ES-I3 (cell line): Measurements from ENCODE around the gene KLHDC4.
"Not testable (repeated sequence)": the region's sequence is repeated elsewhere in the genome, so short reads cannot be mapped to it uniquely, and the experiment has no call there.

Source experiments
- H3K36me3 ChIP-seq: 2 replicates; pipeline ENCODE4 v1.6.1; 2013; ENCODE audit warnings: mild to moderate bottlenecking, low read length, control low read depth, moderate library complexity; ENCODE audit not compliant: insufficient read depth
- H3K4me1 ChIP-seq: 2 replicates; pipeline ENCODE4 v1.6.1; 2013; ENCODE audit warnings: mild to moderate bottlenecking, control low read depth, low read length; ENCODE audit not compliant: insufficient read depth
- H3K9ac ChIP-seq: 2 replicates; pipeline ENCODE4 v1.6.1; 2013; ENCODE audit warnings: low read depth, mild to moderate bottlenecking, low read length, moderate library complexity
- H3K9me3 ChIP-seq: 2 replicates; pipeline ENCODE4 v1.6.1; 2013; ENCODE audit warnings: mild to moderate bottlenecking, low read length, moderate library complexity; ENCODE audit not compliant: control insufficient read depth, insufficient read depth

Gene KLHDC4

DNA sequence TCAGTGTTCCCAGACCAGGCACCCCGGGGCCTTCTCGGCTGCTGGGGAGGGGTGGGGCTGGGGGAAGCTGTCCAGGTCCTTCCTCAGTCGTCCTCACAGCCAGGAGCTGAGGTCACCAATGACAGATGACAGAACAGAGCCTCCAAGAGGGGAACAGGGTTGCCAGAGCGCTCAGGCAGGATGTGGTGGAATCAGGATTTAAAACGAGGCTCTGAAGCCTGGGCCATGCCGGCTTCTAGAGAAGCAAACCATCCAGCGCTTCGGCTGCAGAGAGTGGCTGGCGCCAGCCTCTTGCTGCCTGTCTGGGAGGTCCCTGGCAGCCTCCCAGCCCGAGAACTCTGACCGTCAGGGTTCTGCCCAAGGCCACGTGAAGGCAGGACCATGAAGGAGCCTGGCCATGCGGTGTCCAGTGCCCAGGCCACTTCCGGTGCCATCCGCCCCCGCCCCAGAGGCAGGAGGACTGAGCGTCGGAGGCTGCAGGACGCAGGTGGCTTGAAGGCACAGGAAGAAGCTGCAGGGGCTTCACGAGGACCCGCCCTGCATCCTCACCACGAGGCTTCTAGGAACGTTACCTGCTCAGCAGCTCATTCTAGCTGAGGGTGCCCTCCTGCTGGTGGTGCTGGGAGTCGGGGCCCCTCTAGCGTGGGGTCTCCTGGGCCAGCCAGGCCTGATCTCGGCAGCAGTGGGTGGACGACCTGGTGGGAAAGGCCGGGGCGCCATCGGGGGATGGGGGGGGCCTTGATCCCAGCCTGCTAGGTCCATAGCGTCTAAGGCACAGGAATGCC is 78.5 kb downstream of the KLHDC4 start:
- Histone ChIP-seq H3K9me3 (no peaks in the 10 kb centered on the region), H3K9ac (no peak overlapping the region), H3K36me3 (no peaks in the 10 kb centered on the region), H3K4me1 (no peaks in the 10 kb centered on the region)

DNA sequence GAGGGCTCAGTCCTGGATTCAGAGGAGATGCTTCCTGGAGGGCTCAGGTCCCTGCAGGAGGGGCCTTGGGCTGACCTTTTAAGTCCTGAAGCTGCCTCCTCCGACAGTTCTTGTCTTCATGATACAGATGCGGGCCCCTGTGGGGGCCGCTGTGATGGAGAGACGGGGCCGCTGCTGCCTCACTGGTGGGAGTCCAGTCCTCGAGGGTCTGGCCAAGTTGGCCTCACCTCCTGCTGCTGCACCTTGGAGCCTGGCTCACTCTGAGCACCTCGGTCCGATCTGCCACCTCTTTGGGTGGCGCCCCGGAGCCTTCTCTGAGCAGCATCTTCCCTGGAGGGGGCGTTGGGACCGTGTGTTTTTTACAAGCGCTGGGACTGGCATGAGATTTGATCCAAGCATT is 79.1 kb downstream of the KLHDC4 start:
- no peaks in the 10 kb centered on the region for H3K9me3 ChIP-seq
- H3K36me3 ChIP-seq, result no peaks in the 10 kb centered on the region
- no peaks in the 10 kb centered on the region for H3K4me1 ChIP-seq
- H3K9ac ChIP-seq, result no peak overlapping the region

DNA sequence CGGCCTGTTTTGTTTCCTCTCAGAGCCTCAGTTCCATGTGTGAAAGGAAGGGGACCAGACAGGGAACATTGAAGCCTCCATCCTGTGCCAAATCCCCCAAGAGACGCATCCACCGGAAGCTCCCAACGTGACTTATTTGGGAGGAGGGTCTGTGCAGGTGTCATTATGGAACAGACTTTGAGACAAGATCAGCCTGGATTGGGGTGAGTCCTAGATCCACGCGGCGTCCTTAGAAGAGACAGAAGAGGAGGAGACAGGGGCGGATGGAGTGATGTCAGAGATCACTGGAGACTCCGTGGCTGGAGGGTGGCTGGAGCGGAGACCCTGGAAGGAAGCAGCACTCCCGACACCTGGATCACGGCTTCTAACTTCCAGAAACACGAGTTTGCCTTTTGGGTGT is 80.0 kb downstream of the KLHDC4 start:
- Histone ChIP-seq H3K9ac (no peak overlapping the region), H3K4me1 (no peaks in the 10 kb centered on the region), H3K9me3 (no peaks in the 10 kb centered on the region), H3K36me3 (no peaks in the 10 kb centered on the region)

DNA sequence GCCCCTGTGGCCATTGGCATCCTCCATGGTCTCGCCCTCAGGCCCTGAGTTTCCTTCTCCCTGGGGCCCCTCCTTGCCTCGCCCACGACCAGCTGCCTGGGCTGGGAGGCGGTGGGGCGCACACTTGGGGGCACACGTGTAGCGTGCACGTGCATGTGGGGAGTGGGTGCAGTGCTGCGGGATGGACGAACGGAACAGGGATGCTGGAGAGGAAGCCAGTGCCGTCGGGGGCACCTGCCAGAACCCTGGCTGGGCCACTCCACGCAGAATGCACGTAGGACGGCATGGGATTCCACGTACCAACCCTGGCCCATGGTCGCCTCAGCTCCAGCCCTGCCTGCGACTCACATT is 80.4 kb downstream of the KLHDC4 start:
- Histone ChIP-seq H3K9me3 (no peaks in the 10 kb centered on the region), H3K9ac (no peak overlapping the region), H3K4me1 (no peaks in the 10 kb centered on the region), H3K36me3 (no peaks in the 10 kb centered on the region)

DNA sequence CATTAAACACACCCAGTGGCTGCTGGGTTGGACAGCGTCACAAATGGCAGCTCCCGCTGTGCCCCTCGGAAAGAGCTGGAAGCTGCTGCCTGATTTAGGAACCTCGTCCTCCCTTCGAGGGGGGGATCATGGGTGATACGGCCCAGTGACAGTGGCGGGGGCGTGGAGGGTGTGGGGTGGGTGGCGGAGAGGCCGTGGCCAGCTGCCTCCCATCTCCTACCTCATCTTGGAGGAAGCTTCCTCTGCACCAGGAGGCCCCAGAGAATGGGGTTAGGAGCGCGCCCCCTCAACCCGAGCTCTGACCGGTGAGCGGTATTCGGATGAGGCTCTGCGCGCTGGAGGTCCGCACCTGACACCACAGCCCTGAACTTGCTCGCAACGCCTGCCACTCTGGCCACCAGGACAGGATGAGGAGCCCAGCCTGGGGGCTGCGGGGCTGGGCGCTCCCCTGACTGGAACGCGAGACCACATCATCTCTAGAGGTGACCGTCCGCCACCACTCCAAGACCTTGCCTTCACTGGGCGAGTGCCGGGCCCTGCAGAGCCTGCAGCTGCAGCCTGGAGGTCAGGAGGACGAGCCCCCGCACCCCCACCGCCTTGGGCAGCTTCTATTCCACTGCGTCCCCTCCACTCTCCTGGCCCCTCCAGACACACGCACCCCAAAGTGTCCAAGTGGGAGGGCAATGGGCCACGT is 80.9 kb downstream of the KLHDC4 start:
- Histone ChIP-seq H3K9me3 (no peaks in the 10 kb centered on the region), H3K36me3 (no peaks in the 10 kb centered on the region), H3K4me1 (no peaks in the 10 kb centered on the region)

DNA sequence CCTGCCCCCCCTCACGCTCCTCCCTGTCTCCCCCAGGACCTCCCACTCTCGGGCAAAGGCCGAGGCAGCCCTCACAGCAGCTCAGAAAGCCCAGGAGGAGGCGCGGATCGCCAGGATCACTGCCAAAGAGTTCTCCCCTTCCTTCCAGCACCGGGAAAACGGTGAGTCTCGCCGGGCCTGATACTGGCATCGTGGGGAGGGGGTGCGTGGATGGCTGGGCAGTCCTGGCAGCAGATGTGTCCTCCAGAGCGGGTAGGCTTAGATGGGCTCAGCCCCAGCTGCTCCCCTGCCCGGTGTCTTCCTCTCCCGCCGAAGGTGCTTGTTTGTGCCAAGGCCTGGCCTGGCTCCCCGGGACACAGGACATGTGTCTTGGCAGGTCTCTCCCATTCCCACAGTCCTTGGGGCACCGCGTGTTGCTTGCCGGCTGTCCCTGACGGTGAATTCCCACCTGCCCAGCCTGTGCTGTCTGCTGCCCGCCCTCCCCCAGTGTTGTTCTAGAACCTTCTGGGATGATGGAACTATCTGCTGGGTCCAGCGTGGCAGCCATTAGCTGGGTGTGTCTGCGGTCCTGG is 81.6 kb downstream of the KLHDC4 start:
- Histone ChIP-seq H3K36me3 (no peaks in the 10 kb centered on the region), H3K4me1 (no peaks in the 10 kb centered on the region), H3K9me3 (no peaks in the 10 kb centered on the region), H3K9ac (no peak overlapping the region)

More for the DNA sequence above, 80.9 kb downstream of the KLHDC4 start:
- no peak overlapping the region for H3K9ac ChIP-seq

DNA sequence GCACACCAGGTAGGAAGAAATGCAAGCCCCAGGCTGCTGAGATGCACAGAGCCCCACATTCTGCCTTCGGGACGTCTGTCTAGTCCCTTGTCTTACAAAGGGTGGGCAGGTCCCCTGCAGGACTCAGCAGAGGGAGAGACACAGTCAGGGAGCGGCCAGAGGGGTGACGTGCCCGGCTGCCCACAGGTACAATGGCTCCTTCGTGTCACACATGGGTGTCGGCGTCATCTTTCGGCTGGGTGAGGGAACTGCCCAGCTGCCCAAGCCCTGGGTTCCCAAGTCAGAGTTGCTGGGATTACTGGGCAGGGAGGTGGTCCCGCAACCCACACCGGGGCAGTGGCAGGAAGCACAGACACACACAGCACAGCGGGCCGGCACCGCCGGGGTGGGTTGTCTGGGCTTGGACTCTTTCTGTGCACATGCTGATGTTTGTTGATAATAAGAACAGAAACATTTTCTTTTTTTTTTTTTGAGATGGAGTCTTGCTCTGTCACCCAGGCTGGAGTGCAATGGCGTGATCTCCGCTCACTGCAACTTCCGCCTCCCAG is 82.9 kb downstream of the KLHDC4 start:
- Histone ChIP-seq H3K4me1 (no peaks in the 10 kb centered on the region), H3K9me3 (no peaks in the 10 kb centered on the region), H3K9ac (no peak overlapping the region), H3K36me3 (no peaks in the 10 kb centered on the region)

DNA sequence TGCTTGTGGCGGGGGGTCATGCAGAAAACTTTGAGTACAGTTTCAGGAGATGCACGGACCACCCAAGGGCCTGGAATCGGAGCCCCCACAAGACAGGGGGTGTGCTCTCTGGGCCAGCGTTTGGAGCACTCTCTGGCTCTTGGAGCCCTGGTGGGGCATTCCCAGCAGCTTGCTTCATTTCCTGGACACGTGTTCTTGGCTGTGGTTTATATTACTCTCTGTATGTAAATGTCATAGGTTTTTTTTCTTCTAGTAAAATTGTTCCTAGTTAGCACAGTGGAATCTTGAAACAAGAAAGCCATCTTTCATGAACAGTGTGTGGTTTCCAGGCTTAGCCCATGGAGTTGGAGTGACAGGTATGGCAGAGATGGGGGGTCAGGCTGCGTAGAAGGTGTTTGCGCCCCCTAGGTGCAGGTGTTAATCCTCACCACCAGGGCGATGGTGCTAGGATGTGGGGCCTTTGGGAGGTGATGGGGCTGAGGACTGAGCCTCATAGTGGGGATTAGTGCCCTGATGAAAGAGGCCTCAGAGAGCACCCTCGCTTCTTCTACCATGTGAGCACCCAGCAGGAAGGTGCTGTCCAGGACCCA is 83.7 kb downstream of the KLHDC4 start:
- Histone ChIP-seq H3K9ac (no peak overlapping the region), H3K4me1 (no peaks in the 10 kb centered on the region), H3K36me3 (no peaks in the 10 kb centered on the region), H3K9me3 (no peaks in the 10 kb centered on the region)

DNA sequence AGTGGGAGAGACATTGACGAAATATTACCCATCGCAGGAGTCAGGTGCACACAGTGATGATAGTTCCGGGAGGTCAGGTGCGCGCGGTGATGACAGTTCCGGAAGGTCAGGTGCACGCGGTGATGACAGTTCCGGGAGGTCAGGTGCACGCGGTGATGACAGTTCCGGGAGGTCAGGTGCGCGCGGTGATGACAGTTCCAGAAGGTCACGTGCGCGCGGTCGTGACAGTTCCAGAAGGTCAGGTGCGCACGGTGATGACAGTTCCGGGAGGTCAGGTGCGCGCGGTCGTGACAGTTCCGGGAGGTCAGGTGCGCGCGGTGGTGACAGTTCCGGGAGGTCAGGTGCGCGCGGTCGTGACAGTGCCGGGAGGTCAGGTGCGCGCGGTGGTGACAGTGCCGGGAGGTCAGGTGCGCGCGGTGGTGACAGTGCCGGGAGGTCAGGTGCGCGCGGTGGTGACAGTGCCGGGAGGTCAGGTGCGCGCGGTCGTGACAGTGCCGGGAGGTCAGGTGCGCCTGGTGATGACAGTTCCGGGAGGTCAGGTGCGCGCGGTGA is 84.7 kb downstream of the KLHDC4 start:
- not testable (repeated sequence) for H3K4me1 ChIP-seq, H3K9me3 ChIP-seq, H3K36me3 ChIP-seq, H3K9ac ChIP-seq

DNA sequence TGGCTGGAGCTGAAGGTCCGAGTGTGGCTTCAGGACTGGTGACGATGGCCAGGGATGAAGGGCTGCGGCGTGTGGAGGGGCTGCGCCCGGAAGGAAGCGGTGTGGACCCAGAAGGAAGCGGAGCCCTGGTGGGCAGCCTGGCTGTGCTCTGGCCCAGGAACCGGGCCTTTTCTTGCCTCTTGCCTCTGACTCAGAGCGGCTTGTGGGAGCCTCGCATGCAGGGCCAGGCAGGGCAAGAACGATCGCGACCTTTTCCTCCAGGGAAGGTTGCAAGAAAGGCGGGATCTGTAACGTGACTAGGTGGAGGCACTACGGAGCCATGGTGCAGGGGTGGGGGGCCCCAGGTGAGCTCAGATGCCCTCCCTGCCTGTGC is 85.5 kb downstream of the KLHDC4 start:
- Histone ChIP-seq H3K9me3 (no peaks in the 10 kb centered on the region), H3K9ac (no peak overlapping the region), H3K4me1 (no peaks in the 10 kb centered on the region), H3K36me3 (no peaks in the 10 kb centered on the region)

DNA sequence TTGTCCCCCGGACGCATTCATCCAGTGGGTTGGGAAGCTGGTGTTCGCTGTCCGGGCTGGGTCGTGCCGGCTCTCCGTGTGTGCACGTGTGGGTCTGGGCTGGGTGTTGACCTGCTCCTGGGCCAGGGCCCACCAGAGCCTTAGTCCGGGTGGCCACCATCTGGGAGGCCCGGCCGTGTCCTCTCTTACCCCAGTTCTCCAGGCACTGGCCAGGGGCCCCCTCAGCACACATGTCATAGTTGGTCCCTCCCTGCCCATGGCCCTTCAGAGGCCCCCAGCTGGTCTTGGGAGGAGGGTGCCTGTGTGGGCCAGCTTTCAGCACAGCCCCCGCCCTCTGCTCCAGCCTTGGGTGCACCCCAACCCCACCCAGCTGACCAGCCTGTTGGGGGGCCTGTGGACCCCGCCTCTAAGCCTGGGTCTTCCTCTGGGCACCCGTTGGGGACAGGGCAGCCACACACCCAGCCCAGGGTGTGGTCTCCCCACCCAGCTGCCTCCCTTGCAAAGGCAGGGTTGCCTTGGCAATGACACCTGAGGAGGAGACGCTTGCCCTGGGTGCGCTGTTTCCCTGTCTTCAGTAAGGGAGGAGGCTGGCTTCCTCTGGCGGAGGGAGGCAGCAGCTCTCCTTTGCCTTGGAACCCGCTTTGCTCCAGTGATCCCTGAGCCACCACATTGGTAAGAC is 86.1 kb downstream of the KLHDC4 start:
- no peaks in the 10 kb centered on the region for H3K9me3 ChIP-seq
- H3K4me1 ChIP-seq, result no peaks in the 10 kb centered on the region
- no peaks in the 10 kb centered on the region for H3K36me3 ChIP-seq
- H3K9ac ChIP-seq, result no peak overlapping the region

DNA sequence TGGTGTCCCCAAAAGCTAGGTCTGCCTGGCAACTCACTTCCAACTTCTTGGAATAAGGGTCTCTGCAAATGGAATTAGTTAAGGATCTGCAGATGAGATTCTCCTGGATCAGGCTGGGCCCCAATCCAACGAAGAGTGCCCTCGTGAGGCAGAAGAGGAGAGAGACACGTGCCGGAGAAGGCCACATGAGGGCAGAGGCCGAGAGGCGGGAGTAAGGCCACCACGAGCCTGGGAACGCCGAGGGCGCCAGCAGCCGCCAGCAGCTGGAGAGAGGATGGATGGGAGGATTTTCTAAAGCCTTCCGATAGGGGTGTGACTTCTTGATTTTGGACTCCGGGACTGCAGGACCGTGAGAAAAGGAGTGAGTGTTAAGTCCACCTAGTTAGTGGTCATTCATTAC is 87.2 kb downstream of the KLHDC4 start:
- H3K4me1 ChIP-seq, result no peaks in the 10 kb centered on the region
- H3K9me3 ChIP-seq, result no peaks in the 10 kb centered on the region
- H3K36me3 ChIP-seq, result no peaks in the 10 kb centered on the region
- no peak overlapping the region for H3K9ac ChIP-seq

DNA sequence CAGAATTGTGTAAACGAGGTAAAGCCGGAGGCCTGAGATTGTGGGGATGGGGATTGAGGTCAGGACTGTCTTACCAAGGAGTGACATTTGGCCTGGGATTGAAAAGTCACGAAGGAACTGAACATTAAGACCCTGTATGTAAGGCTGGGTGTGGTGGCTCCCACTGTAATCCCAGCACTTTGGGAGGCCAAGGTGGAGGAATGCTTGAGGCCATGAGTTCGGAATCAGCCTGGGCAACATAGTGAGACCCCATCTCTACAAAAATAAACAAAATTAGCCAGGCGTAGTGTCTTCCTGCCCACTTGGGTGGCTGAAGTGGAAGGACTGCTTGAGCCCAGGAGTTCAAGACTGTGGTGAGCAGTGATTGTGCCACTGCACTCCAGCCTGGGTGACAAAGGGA is 88.0 kb downstream of the KLHDC4 start:
- Histone ChIP-seq H3K4me1 (no peaks in the 10 kb centered on the region), H3K36me3 (no peaks in the 10 kb centered on the region), H3K9ac (no peak overlapping the region), H3K9me3 (no peaks in the 10 kb centered on the region)

DNA sequence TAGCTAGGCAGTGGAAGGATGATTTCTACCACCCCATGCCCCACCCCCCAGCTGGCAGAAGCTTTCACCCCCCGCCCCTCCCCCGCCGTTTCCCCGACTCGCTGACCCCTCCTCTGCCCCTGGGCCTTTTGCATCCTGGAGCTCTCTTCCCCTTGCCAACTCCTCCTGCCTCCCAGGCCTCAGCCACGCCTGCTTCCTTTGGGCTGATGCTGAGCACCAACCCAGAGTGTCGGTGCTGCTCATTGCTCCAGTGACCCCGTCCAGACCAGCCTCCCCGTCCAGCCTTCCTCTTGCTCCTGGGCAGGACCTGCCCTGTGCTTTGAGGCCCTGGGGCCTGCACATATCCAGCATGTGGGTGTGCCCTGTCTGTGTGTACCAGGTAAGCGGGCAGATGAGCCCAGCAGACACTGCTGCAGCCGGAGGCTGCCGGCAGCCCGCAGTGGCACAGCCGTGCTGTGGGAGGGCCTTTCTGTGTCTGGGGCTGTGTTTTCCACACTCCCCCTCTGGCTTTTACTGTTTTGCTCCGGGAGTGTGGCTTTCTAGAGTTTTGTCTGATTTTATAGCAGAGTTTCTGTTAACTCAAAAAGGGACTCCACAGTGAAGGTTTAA is 90.6 kb downstream of the KLHDC4 start:
- H3K9ac ChIP-seq, result no peak overlapping the region
- H3K9me3 ChIP-seq, result no peaks in the 10 kb centered on the region
- H3K4me1 ChIP-seq, result no peaks in the 10 kb centered on the region
- H3K36me3 ChIP-seq, result no peaks in the 10 kb centered on the region
